ENCODE results near the gene IL10RA.
"Not testable (repeated sequence)": the region's sequence is repeated elsewhere in the genome, so short reads cannot be mapped to it uniquely, and the experiment has no call there.

The IL10RA gene

DNA sequence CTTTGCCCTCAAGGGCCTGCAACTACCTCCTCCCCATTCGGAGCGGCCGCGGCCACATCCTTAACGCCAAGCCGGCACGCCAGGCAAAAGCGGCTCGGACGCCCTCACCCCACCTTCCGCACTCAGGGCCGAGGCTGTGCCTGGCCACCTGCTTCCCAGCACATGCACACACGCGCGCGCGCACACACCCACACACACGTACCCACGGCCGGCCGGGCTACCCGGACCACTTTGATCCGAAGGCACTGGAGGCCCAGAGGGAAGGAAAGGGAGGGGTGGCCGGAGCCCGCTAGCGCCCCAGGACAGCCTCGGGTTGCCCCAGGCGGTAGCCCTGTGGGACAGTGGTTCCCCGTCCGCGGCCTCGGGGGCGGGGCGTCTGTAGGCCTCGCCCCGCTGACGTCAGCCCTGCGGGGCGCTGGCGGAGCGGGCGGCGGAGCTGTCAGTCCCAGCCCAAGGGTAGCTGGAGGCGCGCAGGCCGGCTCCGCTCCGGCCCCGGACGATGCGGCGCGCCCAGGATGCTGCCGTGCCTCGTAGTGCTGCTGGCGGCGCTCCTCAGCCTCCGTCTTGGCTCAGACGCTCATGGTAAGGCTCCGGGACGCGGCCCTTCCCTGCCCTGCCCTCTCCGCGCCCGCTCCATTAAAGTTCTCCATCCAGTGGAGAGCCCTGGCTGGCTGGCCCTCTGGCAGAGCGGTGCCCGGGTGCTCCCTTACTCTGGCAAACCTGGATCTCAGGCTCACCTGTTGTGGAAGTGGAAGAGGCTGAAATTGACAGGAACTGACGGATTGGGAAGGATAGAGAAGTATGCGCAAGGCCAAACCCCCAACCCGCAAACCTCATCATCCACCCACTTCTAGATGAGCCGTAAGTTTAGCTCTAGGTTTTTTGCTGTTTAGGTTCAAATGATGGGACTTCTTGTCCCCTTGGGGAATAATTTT is at the start of gene IL10RA:
TSS of gene IL10RA (plus strand) at position 442 of the 935 bp plus-strand sequence. CDS start at position 516, 74 bp downstream.
- FAIRE-seq, result no peak

DNA sequence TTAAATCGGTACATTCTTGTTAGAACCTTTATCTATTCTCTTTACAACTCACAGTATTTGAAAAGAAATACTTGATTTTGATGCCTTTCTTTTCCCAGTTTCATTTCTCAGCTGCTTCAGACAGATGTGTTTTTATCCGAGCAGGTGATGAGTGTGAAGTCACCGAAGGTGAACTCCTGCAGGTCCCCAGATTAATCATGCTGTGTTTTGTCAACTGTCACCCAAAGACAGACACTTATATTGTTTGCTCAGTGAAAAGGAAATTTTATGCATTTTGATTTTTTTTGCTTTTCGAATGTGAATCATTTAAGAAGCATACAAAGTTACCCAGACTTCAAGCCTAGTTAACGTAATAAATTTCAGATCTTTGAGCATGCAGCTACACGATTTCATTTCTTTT is 49.2 kb upstream of the IL10RA start:
- no peak for FAIRE-seq

GRCh38 chr11:117940736-117941135 is 45.5 kb upstream of the IL10RA start:
- no peak for FAIRE-seq

GRCh38 chr11:117941163-117941707 is 45.0 kb upstream of the IL10RA start:
- no peak for FAIRE-seq

DNA sequence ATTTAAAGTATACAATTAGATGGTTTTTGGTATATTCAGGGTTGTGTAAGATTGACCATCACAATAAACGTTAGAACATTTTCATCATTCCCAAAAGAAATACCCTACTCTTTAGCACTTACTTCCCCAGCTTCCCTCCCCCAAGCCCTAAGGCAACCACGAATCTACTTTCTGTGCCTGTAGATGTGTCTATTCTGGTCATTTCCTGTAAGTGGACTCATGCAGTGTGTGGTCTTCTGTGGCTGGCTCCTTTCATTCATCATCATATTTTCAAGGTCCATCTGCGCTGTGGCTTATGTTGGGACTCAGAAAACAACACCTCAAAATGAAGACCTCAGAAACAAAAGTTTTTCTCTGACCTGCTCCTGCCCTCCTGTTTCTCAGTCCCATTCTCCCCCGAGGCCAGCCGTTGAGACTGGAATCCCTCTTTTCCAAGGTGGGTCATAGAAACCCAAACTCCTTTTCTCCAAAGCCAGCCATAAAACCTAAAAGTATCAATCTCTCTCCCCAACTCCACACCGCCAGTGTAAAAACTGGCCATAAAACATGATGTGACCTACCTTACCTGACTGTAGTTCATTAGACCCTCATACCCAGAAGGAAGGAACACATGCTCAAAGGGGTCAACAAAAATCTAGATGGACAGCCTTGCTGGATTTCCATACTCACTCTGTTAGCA is 44.1 kb upstream of the IL10RA start:
- no peak for FAIRE-seq

DNA sequence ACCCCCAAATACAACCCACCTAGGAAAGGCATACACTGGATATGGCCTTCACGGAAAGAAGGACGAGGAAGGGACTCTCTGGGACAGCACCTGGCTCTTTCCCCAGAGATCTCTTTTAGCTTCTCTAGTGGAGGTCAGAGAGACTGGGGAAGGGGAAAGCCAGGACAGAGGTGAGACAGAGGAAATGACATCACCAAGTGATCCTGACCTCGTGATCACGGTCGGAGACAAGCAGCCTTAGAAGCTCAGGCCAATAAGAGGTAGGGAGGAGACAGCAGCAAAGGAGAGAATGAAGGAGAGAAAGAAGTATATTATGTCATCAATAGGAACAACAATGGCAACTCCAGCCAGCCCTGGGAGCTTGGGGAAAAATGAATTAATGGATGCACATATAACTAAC is 41.6 kb upstream of the IL10RA start:
- FAIRE-seq, result no peak

DNA sequence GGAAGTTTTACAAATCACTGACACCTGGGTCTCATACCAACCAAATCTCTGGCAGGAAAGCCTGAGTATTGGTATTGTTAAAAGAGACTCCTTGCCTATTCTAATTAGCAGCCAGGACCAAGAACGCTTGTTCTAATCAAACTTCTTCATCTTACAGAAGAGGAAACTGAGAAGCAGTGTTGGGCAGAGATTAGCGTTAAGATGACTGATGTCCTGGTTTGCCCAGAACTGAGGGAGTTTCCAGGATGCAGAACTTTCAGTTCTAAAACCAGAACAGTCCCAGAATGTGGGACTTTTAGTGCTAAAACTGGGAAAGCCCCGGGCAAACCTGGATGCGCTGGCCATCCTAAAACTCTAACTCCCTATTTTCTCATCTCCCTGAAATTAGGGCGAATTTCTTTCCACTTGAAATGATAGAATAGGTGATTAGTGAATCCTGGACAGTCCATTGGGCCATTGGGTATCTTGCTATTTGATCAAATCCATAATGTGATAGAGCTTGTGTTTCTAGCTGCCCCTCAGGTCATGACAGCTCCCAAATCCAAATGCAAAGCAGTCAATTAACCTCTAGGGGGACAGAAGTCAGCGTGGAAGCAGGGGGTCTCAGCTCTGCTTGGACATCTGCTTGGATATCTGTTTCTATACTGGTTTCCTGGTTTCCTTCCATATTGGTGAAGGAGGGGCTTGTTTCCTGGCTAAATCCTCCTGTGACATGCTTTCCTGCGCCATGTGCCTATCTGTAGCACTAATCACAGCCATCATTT is 41.0 kb upstream of the IL10RA start:
- no peak for FAIRE-seq

- no peak for FAIRE-seq
Measured at GRCh38 chr11:117946156-117946841, 39.9 kb upstream of the IL10RA start.

DNA sequence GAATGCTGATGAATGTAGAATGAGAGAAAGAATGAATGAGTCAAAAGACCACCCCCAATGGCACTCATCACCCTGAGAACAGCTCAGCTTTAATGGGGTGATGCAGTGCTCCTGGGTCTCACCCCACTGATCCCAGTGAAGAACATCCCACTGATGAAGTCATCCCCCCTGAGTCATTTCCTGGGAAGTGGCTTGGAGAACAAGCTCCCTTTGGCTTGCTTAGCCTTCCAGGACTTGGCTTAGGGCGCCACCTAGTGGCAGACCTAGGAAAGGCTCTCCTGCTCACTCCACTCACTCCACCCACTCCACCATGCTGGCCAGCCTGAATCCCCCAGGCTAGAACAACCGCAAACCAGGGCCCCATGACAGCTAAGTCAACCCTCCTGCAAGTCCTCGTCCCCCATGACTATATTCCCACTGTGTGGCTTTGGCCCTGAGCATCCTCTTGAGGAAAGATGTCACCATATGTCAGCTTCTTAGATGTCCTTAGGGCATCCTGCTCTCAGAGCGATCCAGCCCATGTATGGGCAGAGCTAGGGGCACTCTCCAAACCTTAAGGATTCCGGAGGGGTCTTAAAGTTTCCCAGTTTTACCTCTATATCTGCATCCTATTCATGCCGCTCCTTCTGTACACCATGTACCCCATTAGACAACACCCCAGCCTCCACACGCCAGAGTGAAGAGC is 39.2 kb upstream of the IL10RA start:
- FAIRE-seq, result no peak

DNA sequence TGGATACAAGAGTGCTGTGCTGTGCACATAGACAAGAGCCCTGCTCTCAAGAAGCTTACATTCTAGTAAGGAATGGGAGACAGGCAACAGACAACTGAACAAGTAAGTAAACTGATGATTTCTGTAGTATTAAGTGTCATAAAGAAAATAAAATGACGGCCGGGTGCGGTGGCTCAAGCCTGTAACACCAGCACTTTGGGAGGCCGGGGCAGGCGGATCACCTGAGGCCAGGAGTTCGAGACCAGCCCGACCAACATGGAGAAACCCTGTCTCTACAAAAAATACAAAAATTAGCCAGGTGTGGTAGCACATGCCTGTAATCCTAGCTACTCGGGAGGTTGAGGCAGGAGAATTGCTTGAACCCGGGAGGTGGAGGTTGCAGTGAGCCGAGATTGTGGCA is 38.4 kb upstream of the IL10RA start:
- not testable (repeated sequence) for FAIRE-seq

DNA sequence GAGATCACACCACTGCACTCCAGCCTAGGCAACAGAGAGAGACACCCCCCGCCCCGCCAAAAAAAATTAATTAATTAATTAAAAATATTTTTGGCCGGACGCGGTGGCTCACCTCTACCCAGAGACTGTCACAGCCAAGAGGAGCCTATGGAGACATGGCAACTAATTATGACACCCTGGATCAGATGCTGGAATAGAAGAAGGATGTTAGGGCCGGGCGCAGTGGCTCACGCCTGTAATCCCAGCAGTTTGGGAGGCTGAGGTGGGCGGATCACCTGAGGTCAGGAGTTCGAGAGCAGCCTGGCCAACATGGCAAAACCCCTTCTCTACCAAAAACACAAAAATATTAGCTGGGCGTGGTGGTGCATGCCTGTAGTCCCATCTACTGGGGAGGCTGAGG is 37.7 kb upstream of the IL10RA start:
- FAIRE-seq, result not testable (repeated sequence)

- no peak for FAIRE-seq
Measured at GRCh38 chr11:117949062-117949461, 37.1 kb upstream of the IL10RA start.

DNA sequence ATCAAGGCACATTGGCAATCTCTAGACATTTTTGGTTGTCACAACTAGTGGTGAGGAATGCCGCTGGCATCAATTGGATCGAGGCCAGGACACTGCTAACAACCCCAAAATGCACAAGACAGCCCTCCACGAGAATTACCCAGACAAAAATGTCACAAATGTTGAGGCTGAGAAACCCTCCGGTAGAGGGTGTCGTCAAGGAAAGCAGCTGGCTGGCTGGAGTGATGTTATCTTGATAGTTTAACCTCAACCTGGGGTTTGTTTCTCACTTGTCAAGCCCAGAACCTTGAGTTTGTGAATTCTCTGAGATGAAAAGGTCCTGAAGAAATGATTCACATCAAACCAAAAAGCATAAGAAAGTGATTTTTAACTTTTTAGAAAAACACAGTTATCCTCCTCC is 35.9 kb upstream of the IL10RA start:
- no peak for FAIRE-seq

GRCh38 chr11:117950993-117951961 is 34.9 kb upstream of the IL10RA start:
- no peak for FAIRE-seq

- FAIRE-seq, result no peak
Measured at GRCh38 chr11:117953024-117953671, 33.0 kb upstream of the IL10RA start.

DNA sequence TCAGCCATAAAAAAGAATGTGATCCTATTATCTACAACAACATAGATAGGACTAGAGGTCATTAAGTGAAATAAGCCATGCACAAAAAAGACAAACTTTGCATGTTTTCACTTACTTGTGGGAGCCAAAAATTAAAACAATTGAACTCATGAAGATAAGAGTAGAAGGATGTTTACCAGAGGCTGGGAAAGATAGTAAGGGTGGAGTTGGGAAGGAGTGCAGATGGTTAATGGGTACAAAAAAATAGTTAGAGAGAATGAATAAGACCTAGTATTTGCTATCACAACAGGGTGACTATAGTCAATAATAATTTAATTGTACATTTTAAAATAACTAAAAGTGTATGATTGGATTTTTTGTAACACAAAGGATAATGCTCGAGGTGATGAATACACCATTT is 27.2 kb upstream of the IL10RA start:
- FAIRE-seq, result no peak

GRCh38 chr11:117959438-117960149 is 26.6 kb upstream of the IL10RA start:
- FAIRE-seq, result no peak

DNA sequence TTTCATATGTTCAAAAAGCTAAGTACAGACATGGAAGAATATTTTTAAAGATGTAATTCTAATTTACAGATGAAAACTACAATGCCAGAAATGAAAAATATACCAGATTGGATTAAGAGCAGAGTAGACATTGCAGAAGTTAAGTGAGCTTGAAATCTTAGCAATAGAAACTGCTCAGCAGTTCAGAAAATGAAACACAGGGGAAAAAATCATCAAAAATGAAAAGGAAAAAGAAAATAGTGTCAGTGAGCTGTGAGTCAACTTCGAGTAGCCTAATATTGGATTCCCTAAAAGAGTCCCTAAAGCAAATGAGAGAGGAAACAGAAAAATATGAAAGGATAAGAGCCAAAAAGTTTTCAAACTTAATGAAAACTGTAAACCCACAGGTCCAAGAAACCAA is 25.8 kb upstream of the IL10RA start:
- no peak for FAIRE-seq

DNA sequence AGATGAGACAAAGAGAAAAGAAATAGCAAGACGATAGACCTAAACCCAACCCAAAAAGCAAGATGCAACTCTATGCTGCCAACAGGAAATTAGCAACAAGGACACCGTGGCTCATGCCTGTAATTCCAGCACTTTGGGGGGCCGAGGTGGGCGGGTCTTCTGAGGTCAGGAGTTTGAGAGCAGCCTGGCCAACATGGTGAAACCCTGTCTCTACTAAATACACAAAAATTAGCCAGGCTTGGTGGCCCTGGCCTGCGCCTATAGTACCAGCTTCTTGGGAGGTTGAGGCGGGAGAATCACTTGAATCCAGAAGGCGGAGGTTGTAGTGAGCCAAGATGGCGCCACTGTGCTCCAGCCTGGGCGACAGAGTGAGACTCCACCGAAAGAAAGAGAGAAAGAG is 24.3 kb upstream of the IL10RA start:
- no peak for FAIRE-seq

Data from A204.1 (cell line).